Stimulated activated CD4-positive, alpha-beta T cell treated with anti-CD3 and anti-CD28 coated beads, Interleukin-15, amount 100 ng/mL, for 24 hours (primary cell): ENCODE data around the gene PANK2.
"Not testable (repeated sequence)": the region's sequence is repeated elsewhere in the genome, so short reads cannot be mapped to it uniquely, and the experiment has no call there.

Experiments
- DNase-seq: peaks from one replicate; pipeline ENCODE4 v3.0.0-alpha.2; 2020

Gene PANK2

GRCh38 chr20:3888622-3889488 lies at the start of gene PANK2:
TSS of gene PANK2 (plus strand) at chr20:3889387.
- DNase-seq: peak; percentile 98

DNA sequence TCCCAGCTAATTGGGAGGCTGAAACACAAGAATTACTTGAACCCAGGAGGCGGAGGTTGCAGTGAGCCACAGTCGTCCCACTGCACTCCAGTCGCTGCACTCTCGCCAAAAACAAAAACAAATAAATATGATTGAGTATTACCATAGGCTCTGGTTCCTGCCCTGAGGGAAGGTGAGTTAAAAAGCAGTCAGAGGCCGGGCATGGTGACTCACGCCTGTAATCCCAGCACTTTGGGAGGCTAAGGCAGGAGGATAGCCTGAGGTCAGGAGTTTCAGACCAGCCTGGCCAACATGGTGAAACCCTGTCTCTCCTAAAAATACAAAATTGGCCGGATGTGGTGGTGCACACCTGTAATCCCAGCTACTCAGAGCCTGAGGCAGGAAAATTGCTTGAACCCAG lies 49.0 kb upstream of the PANK2 start:
- not testable (repeated sequence) for DNase-seq

DNA sequence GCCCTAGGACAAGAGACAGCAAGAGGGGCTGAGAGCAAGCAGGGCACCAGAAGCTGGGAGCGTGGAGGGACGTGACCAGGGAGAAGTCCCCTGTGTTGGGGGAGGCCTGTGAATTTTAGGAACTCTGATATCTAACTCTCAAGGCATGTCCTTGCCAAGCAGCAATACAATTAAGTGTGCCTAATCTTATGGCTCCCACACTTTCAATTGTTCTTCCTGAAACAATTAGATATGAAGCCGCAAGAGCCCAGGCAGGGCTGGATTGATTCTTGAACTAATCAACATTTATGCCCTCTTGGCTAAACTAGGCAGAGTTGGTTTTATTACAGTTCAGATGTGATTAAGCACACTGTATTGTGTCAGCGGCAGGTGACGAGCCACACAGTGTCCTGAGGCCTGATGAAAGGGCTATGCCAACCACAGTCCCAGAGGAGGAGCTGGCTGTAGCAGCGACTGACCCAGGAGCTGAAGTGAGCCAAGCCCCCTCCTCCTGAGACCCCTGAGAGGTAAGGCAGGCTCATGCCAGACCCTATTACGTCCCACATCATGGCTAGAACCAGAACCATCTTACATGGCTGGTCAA lies 46.7 kb upstream of the PANK2 start:
- DNase-seq: no peak

DNA sequence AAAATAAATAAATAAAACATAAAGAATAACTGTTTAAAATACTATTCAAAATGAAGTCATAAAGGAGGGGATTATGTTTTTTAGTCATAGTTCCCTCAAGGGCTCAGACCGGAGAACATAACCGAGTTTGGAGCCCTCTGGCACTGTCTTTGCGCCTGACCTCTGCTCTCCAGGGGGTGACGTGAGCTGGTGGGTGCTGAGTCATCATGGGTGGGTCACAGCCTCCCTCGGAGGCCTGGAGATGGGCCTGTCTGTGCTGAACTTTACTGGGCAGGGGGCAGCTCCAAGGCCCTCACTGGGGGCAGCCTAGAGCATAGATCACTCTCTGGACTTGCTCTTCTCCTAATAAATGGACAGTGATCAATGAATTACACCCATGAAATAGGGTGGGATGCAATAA lies 45.7 kb upstream of the PANK2 start:
- DNase-seq: no peak

GRCh38 chr20:3843990-3844619 lies 45.1 kb upstream of the PANK2 start:
- not testable (repeated sequence) for DNase-seq

DNA sequence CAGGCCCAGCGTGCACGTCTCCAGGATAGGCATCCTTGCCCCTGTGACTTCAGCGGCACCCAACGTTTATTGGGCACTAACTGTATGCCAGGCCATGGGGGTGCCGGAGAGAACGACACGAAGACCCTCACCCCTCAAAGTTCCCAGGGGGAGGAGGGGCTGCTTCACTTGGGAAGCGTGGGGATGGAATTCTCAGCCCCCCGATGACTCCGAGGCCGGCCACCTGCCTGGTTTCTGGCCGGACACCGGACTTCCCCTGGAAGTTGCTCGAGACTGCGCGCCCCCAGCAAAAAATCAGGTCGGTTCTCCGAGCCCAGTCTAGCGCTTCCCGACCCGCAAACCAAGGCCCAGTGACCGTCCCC lies 42.8 kb upstream of the PANK2 start:
- DNase-seq: no peak

DNA sequence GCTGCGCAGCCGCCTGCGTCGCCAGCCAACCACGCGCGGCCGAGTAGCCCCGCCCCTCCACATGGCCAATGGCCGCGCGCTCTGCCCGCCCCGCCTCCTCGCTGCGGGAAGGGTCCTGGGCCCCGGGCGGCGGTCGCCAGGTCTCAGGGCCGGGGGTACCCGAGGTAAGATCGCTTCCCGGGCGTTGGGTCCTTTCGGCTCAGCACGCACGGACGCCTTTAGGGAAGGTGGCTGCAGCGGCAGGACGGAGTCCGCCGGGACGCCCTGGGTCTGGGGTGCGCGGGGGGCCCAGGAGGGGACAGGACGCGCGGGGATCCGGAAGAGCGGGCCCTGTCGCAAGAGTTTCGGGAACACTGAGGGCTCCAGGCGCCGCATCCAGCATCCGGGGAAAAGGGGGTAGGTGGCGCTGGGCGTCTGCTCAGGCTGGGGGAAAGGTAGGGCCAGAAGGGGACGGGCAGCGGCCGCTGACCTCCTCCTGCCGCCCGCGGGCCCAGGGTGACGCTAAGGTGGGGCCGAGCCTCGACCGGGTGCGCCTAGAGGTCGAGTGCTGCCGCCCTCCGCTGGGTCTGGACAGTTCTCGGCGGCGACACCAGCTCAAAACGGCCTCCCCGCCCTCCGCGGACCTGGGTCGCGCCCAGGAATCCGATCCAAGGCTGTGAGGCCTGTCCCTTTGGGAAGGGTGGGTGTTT lies 42.3 kb upstream of the PANK2 start, which contains the start of gene MAVS:
MAVS (plus strand) TSS at position 95 of the 689 bp plus-strand sequence. CDS start 7,791 bp downstream, outside the sequence.
- DNase-seq: peak; percentile 93

DNA sequence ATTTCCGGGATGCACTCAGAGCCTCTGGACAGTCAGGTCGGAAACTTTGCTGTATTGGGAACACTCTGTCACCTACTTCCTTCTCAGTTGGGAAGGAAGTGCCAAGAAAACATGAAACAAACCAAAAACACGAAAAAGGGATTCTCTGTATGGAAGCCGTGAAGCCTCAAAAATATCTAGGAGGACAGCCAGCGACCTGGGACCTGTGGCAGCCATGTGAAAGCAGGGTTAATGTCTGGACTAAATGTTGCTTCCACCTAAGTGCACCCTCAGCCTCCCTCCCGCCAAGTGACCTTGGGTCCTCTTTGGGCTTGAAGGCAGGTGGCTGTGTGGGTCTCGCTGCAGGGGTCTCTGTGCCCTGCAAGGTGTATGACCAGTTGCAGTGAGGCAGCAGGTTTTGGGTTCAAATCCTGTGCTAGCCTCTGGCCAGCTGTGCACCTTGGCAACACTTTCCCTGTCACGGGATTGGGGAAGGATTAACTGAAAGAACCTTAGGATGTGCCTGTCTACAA lies 41.7 kb upstream of the PANK2 start:
- DNase-seq: peak; percentile 14

GRCh38 chr20:3848565-3848964 lies 40.6 kb upstream of the PANK2 start:
- DNase-seq: no peak

GRCh38 chr20:3854462-3854871 lies 34.7 kb upstream of the PANK2 start:
- no peak for DNase-seq

GRCh38 chr20:3857405-3857804 lies 31.8 kb upstream of the PANK2 start:
- DNase-seq: no peak

GRCh38 chr20:3858689-3859088 lies 30.5 kb upstream of the PANK2 start:
- no peak for DNase-seq

DNA sequence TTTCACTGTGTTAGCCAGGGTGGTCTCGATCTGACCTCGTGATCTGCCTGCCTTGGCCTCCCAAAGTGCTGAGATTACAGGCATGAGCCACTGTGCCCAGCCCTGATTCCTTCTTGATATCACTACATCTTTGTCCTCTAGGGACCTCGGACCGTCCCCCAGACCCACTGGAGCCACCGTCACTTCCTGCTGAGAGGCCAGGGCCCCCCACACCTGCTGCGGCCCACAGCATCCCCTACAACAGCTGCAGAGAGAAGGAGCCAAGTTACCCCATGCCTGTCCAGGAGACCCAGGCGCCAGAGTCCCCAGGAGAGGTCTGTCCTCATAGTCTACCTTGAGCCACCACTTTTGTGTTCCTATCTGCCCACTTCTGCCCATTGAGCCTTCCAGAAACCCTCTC lies 28.0 kb upstream of the PANK2 start:
- DNase-seq: no peak

DNA sequence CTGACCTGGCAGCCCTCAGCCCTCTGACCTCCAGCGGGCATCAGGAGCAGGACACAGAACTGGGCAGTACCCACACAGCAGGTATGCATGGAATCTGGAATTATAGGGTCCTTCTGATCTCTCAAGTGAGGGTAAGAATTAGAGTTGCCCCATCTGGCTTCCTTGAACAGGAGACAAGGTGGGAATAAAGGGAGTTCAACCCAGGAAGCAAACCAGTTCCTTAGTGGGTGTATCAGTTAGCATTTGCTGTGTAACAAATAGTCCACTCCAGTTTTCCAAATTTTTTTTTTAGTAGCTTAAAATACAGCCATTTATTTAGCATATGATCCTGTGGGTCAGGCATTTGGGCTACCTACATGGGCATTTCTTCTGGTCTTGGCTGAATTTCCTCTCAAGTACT lies 26.9 kb upstream of the PANK2 start:
- no peak for DNase-seq

DNA sequence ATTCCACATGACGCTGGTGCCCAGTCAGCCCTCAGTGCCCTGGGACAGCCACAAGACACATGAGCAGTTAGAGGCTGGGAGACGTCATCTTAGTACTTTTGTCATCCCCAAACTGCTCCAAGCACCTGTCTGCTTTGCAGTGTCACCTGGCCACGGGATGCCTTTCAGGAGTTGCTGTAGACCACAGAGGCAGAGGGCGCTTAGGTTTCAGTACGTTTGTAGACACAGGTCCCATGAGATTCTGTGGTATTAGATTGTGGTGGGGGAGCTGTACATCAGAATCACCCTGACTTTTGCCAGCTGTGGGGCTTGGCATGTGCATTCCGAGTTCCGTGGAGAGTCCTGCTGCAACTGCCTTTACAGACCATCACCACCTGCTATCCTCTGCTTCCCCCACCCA lies 25.9 kb upstream of the PANK2 start:
- DNase-seq: no peak

DNA sequence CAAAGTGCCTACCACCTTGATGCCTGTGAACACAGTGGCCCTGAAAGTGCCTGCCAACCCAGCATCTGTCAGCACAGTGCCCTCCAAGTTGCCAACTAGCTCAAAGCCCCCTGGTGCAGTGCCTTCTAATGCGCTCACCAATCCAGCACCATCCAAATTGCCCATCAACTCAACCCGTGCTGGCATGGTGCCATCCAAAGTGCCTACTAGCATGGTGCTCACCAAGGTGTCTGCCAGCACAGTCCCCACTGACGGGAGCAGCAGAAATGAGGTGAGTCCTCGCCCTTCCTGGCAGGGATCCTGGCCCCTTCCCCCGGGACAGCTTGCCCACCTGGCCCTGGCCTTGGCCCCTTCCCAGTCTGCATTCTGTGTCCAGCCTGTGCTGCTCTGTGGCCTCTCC lies 24.7 kb upstream of the PANK2 start:
- no peak for DNase-seq

DNA sequence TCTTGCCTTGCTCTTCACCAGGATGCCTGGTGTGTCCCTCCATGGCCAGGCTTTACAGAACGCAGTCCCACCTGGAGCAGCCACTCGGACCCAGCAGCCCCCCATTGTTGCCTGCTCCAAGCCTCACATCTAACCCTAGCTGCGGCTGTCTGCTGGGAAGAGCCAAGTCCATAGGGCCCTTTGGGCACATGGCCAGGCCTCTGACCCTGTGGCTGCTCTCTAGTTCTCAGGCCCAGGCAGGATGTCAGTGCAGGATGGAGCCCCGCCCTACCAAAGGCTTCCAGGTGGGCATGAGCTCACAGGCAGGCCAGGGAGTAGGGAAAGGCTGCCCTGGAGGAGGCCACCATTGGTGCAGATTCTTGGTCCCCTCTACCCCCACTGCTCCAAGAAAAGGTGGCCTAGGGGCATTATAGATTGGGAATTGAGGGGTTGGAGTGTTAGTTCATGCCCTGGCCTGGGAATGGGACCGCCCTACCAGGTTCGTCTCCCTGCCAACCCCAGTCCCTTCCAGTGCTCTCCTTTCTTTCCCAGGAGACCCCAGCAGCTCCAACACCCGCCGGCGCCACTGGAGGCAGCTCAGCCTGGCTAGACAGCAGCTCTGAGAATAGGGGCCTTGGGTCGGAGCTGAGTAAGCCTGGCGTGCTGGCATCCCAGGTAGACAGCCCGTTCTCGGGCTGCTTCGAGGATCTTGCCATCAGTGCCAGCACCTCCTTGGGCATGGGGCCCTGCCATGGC lies 23.9 kb upstream of the PANK2 start:
- no peak for DNase-seq

GRCh38 chr20:3865887-3866407 lies 23.2 kb upstream of the PANK2 start:
- no peak for DNase-seq

GRCh38 chr20:3866464-3866863 lies 22.7 kb upstream of the PANK2 start:
- no peak for DNase-seq

GRCh38 chr20:3867802-3868201 lies 21.4 kb upstream of the PANK2 start:
- no peak for DNase-seq

- DNase-seq: no peak
These were observed 19.1 kb upstream of the PANK2 start for GRCh38 chr20:3869839-3870634.
